Measurements from ENCODE around the gene CLDND2. TPM values are rescaled to one million over a fixed set of nuclear protein-coding genes. Genes with fewer than 3 reads are reported as not detected.
A peak's percentile ranks its signal among the peaks of the same experiment; 100 is the strongest.

The CLDND2 gene
- total RNA-seq, 4 donors from 2014 or later = not detected

DNA sequence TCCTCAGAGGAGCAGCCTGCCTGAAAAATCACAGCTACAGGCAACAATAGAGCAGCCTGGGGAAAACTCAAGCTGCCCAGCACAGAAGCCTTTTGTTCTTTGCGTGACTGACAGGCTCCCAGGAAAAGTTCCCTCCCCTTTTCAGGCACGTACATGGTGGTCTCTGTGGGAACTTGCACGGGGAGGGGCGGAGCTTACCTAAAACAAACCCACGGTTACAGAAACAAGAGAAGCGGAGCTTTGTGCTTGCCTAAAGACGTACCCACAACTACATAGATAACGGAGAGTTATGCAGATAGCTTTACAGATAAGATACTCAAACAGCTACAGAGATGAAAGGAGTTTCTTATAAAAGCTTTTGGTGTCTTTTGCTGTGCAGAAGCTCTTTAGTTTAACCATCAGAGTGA lies 14.1 kb downstream of the CLDND2 start:
- ATAC-seq = no peak
- H3K4me1 ChIP-seq = peaks cover 0 to 15% (median 0%) of the 10 kb centered on the region in 3 donors
- 40 to 41% methylated on average over 3 to 8 of the region's 8 CpGs for WGBS, 2 donors (ENCODE audit: low coverage in 1 of 2)
- H3K36me3 ChIP-seq = peaks cover 0 to 33% of the 10 kb centered on the region in 2 donors
- no peak overlapping the region for H3K4me3 ChIP-seq
- no peak overlapping the region for H3K27ac ChIP-seq
- H3K27me3 ChIP-seq = no peaks in the 10 kb centered on the region
- TF ChIP-seq, protein P1, sequence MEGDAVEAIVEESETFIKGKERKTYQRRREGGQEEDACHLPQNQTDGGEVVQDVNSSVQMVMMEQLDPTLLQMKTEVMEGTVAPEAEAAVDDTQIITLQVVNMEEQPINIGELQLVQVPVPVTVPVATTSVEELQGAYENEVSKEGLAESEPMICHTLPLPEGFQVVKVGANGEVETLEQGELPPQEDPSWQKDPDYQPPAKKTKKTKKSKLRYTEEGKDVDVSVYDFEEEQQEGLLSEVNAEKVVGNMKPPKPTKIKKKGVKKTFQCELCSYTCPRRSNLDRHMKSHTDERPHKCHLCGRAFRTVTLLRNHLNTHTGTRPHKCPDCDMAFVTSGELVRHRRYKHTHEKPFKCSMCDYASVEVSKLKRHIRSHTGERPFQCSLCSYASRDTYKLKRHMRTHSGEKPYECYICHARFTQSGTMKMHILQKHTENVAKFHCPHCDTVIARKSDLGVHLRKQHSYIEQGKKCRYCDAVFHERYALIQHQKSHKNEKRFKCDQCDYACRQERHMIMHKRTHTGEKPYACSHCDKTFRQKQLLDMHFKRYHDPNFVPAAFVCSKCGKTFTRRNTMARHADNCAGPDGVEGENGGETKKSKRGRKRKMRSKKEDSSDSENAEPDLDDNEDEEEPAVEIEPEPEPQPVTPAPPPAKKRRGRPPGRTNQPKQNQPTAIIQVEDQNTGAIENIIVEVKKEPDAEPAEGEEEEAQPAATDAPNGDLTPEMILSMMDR (IDR thresholded peaks at IDR 0.05) = no peak
- TF ChIP-seq EP300 (IDR thresholded peaks at IDR 0.05) (no peak), POLR2AphosphoS5 (IDR thresholded peaks at IDR 0.05) (no peak), POLR2A (IDR thresholded peaks at IDR 0.05) (no peak)
- H3K9me3 ChIP-seq = no peaks in the 10 kb centered on the region

DNA sequence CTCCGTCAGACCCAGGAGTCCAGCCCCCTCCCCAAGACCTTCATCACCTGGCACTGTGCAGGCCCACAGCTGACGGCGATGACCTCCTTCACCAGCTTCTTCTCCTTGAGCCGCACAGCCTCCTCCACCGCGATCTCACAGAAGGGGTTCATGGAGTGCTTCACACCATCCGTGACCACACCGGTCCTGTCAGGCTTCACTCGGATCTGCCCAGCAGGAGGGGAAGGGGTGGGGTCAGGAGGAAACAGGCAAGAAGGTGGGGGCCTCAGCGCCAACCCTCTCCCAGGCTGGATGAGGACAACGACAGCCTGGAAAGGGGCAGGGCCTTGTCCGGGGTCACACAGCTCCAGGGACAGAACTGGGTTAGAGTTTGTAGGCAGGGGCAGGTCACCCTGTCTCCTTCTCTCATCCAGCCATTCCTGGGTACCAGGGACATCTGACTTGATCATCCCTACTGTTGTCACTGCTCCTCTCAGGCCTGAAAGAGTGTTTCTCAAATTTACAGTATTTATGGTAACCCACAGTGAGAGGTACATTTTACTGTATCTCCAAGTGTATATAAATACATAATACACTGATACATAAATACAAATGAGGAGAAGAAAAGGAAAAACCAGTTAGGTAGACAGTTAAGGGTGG lies 14.6 kb downstream of the CLDND2 start:
- WGBS, 2 donors (ENCODE audit: low coverage in 1 of 2) = 43 to 60% methylated on average over 3 to 6 of the region's 12 CpGs
- Histone ChIP-seq H3K9me3 (no peaks in the 10 kb centered on the region), H3K27me3 (no peaks in the 10 kb centered on the region), H3K4me3 (no peak overlapping the region), H3K4me1 (peaks cover 0 to 10% (median 0%) of the 10 kb centered on the region in 3 donors), H3K36me3 (peaks cover 0 to 37% of the 10 kb centered on the region in 2 donors), H3K27ac (peak overlapping the region in 1 of 4 donors; percentile 22)
- TF ChIP-seq, protein P1 (IDR thresholded peaks at IDR 0.05) = no peak
- ATAC-seq = no peak

DNA sequence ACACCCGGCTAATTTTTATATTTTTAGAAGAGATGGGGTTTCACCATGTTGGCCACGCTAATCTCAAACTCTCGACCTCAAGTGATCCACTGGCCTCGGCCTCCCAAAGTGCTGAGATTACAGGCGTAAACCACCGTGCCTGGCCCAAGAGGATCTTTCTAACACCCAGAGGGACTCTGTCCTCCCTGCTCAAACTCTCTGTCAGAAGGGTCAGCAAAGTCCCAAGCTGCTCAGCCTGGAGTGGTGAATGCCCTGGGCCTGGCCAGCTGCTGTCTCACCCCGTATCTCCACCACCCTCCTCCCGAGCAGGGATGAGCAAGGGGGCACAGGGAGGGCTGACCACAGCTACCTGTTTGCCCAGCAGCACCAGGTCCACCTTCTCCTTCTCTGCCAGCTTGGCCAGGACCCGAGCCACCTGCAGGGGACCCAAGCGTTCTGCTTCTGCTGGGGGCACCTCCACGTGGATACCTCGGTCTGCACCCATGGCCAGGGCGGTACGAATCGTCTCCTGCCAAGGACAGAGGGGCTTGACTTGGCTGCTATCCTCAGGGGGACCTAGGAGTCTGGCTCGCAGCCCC lies 15.9 kb downstream of the CLDND2 start:
- no peaks in the 10 kb centered on the region for H3K27me3 ChIP-seq
- H3K4me3 ChIP-seq = no peak overlapping the region
- H3K4me1 ChIP-seq = peaks cover 0 to 5% (median 0%) of the 10 kb centered on the region in 3 donors
- peaks cover 0 to 49% of the 10 kb centered on the region in 2 donors for H3K36me3 ChIP-seq
- no peak overlapping the region for H3K27ac ChIP-seq
- no peak for ATAC-seq
- TF ChIP-seq POLR2A (IDR thresholded peaks at IDR 0.05) (no peak), EP300 (IDR thresholded peaks at IDR 0.05) (no peak), POLR2AphosphoS5 (IDR thresholded peaks at IDR 0.05) (no peak)
- TF ChIP-seq, protein P1 (IDR thresholded peaks at IDR 0.05) = no peak
- H3K9me3 ChIP-seq = no peaks in the 10 kb centered on the region
- 83 to 96% methylated on average over 4 of the region's 16 CpGs for WGBS, 2 donors (ENCODE audit: low coverage in 1 of 2)

DNA sequence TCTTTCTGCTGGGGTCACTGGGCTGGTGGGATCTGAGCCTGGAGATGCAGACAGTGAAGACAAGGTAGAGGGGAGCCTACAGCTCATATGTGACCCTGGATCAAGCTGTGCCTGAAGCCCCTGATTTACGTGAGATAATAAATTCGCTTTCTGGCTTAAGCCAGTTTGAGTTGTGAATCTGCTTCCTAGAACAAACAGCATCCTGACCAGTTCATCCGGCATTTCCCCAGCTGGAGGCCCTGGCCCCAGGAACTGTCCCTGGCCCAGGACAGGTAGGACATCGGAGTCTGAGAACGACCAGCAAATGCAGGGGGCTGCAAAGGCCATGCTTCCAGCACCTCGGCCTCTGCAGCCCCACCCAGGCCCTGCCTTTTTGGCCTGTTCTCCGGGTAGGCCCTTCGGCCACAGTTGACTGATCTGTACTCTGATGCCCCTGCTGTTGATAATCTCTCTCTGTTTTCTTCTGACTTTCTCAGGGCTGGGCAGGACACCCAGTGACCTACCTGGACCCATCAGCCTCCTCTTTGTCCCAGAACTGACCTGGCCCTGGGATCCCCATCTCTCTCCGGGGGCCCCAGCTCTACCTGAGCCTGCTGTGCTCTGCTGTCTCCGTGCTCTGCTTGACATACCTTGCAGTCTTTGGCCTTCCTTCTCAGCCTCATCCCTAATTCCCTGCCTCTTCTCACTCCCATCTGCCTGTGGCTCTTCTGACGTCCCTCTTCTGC lies 17.4 kb downstream of the CLDND2 start:
- H3K4me1 ChIP-seq = peaks cover 0 to 5% (median 0%) of the 10 kb centered on the region in 3 donors
- no peak for TF ChIP-seq EP300 (IDR thresholded peaks at IDR 0.05)
- TF ChIP-seq POLR2AphosphoS5 (IDR thresholded peaks at IDR 0.05) = no peak
- no peak for TF ChIP-seq POLR2A (IDR thresholded peaks at IDR 0.05)
- TF ChIP-seq, protein P1 (IDR thresholded peaks at IDR 0.05) = no peak
- H3K27me3 ChIP-seq = no peaks in the 10 kb centered on the region
- 89 to 94% methylated on average over 2 to 6 of the region's 11 CpGs for WGBS, 2 donors (ENCODE audit: low coverage in 1 of 2)
- H3K9me3 ChIP-seq = no peaks in the 10 kb centered on the region
- ATAC-seq = no peak
- H3K36me3 ChIP-seq = peaks cover 0 to 63% of the 10 kb centered on the region in 2 donors
- no peak overlapping the region for H3K4me3 ChIP-seq
- no peak overlapping the region for H3K27ac ChIP-seq
